Astrocyte (in vitro differentiated cells and primary cell): ENCODE measurements around the gene ANO7. TPM values are rescaled to one million over a fixed set of nuclear protein-coding genes. Genes with fewer than 3 reads are reported as not detected.

Source experiments
- DNase-seq: peaks from one replicate; pipeline ENCODE4 v3.0.0-alpha.2; 2010; ENCODE audit warnings: low read depth
- FAIRE-seq: peaks from 2 replicates; lab custom pipeline; 2011; peaks lifted over from hg19 to GRCh38; lab: Jason Lieb, UNC
- H2AFZ ChIP-seq: 2 replicates; pipeline ENCODE4 v1.6.0; 2012; ENCODE audit warnings: low read depth, low read length, inconsistent platforms
- H3K27ac ChIP-seq: 2 replicates; pipeline ENCODE4 v1.5.1; 2011; ENCODE audit warnings: low read depth, low read length, inconsistent platforms
- H3K27me3 ChIP-seq: 2 replicates; pipeline ENCODE4 v1.6.0; 2011; ENCODE audit warnings: low read length, inconsistent platforms; ENCODE audit not compliant: insufficient read depth
- H3K36me3 ChIP-seq: 2 replicates; pipeline ENCODE4 v1.5.1; 2011; ENCODE audit warnings: low read length, inconsistent platforms; ENCODE audit not compliant: insufficient read depth
- H3K4me1 ChIP-seq: 2 replicates; pipeline ENCODE4 v1.5.1; 2011; ENCODE audit warnings: low read length, inconsistent platforms; ENCODE audit not compliant: insufficient read depth
- H3K4me2 ChIP-seq: 2 replicates; pipeline ENCODE4 v1.6.0; 2012; ENCODE audit warnings: low read length, inconsistent platforms
- H3K4me3 ChIP-seq: 2 replicates; pipeline ENCODE4 v1.5.1; 2011; ENCODE audit warnings: low read depth, mild to moderate bottlenecking, low read length, inconsistent platforms; ENCODE audit not compliant: insufficient read depth
- H3K79me2 ChIP-seq: 2 replicates; pipeline ENCODE4 v1.6.0; 2012; ENCODE audit warnings: mild to moderate bottlenecking, low read length, inconsistent platforms; ENCODE audit not compliant: insufficient read depth
- H3K9ac ChIP-seq: 2 replicates; pipeline ENCODE4 v1.6.0; 2012; ENCODE audit warnings: mild to moderate bottlenecking, low read length, inconsistent platforms
- H3K9me3 ChIP-seq: 2 replicates; pipeline ENCODE4 v1.5.1; 2012; ENCODE audit warnings: low read depth, mild to moderate bottlenecking, low read length, inconsistent platforms; ENCODE audit not compliant: insufficient read depth
- H4K20me1 ChIP-seq: 2 replicates; pipeline ENCODE4 v1.6.0; 2012; ENCODE audit warnings: low read length, inconsistent platforms; ENCODE audit not compliant: insufficient read depth
- H3K27ac Mint-ChIP-seq: one replicate; pipeline ENCODE4 v1.8.0; 2021; ENCODE audit warnings: mild to moderate bottlenecking, mixed read lengths; ENCODE audit not compliant: unreplicated experiment
- H3K27me3 Mint-ChIP-seq: one replicate; pipeline ENCODE4 v1.8.0; 2021; ENCODE audit warnings: low read depth, mixed read lengths; ENCODE audit not compliant: unreplicated experiment
- H3K36me3 Mint-ChIP-seq: one replicate; pipeline ENCODE4 v1.8.0; 2021; ENCODE audit warnings: low read depth, mixed read lengths; ENCODE audit not compliant: unreplicated experiment
- H3K4me1 Mint-ChIP-seq: one replicate; pipeline ENCODE4 v1.8.0; 2021; ENCODE audit warnings: low read depth, mixed read lengths; ENCODE audit not compliant: unreplicated experiment
- H3K4me3 Mint-ChIP-seq: one replicate; pipeline ENCODE4 v1.8.0; 2021; ENCODE audit warnings: mild to moderate bottlenecking, moderate library complexity, mixed read lengths; ENCODE audit not compliant: unreplicated experiment
- H3K9me3 Mint-ChIP-seq: one replicate; pipeline ENCODE4 v1.8.0; 2021; ENCODE audit warnings: mild to moderate bottlenecking, mixed read lengths; ENCODE audit not compliant: unreplicated experiment
- EZH2 ChIP-seq: IDR thresholded peaks from 2 replicates; pipeline ENCODE4 v1.6.1; 2012; ENCODE audit warnings: mild to moderate bottlenecking, low read length, inconsistent platforms; ENCODE audit not compliant: insufficient read depth
- total RNA-seq: library from RNA; stranded (reverse); gene quantifications from 2 replicates; pipeline ENCODE4 v1.2.1, GENCODE V29; 2021
- TF ChIP-seq, protein P1 (sequence below): IDR thresholded peaks from 2 replicates; pipeline ENCODE4 v1.5.1; 2011; ENCODE audit warnings: low read depth, mild to moderate bottlenecking, inconsistent platforms, low read length, moderate library complexity; ENCODE audit not compliant: insufficient read depth

Gene ANO7
- total RNA-seq, 1 donor from 2014 or later: 7.1 TPM

- no peaks in the 10 kb centered on the region for H4K20me1 ChIP-seq
- H2AFZ ChIP-seq: no peak overlapping the region
- H3K4me1 ChIP-seq: no peaks in the 10 kb centered on the region
- no peak overlapping the region for H3K4me3 ChIP-seq
- Mint-ChIP-seq H3K4me1 (no peaks in the 10 kb centered on the region), H3K27ac (no peak overlapping the region), H3K4me3 (no peak overlapping the region), H3K36me3 (no peaks in the 10 kb centered on the region), H3K9me3 (no peaks in the 10 kb centered on the region), H3K27me3 (peaks cover 30% of the 10 kb centered on the region)
- DNase-seq (no peak), FAIRE-seq (no peak)
- no peak overlapping the region for H3K27ac ChIP-seq
- no peaks in the 10 kb centered on the region for H3K9me3 ChIP-seq
- H3K36me3 ChIP-seq: no peaks in the 10 kb centered on the region
- H3K79me2 ChIP-seq: no peaks in the 10 kb centered on the region
- TF ChIP-seq EZH2: no peak
- peaks cover 5% of the 10 kb centered on the region for H3K27me3 ChIP-seq
- no peak overlapping the region for H3K9ac ChIP-seq
- no peak overlapping the region for H3K4me2 ChIP-seq
These were observed 10.2 kb downstream of the ANO7 start for GRCh38 chr2:241198381-241199279.

GRCh38 chr2:241199286-241199685 lies 10.8 kb downstream of the ANO7 start:
- no peaks in the 10 kb centered on the region for H3K9me3 Mint-ChIP-seq
- peaks cover 5% of the 10 kb centered on the region for H3K27me3 ChIP-seq
- FAIRE-seq: no peak
- no peaks in the 10 kb centered on the region for H3K36me3 Mint-ChIP-seq
- H3K79me2 ChIP-seq: no peaks in the 10 kb centered on the region
- H3K4me3 ChIP-seq: no peak overlapping the region
- no peak overlapping the region for H3K27ac Mint-ChIP-seq
- H2AFZ ChIP-seq: no peak overlapping the region
- no peak overlapping the region for H3K4me3 Mint-ChIP-seq
- peaks cover 30% of the 10 kb centered on the region for H3K27me3 Mint-ChIP-seq
- no peak for DNase-seq
- no peak overlapping the region for H3K9ac ChIP-seq
- no peaks in the 10 kb centered on the region for H3K36me3 ChIP-seq
- TF ChIP-seq, protein P1, sequence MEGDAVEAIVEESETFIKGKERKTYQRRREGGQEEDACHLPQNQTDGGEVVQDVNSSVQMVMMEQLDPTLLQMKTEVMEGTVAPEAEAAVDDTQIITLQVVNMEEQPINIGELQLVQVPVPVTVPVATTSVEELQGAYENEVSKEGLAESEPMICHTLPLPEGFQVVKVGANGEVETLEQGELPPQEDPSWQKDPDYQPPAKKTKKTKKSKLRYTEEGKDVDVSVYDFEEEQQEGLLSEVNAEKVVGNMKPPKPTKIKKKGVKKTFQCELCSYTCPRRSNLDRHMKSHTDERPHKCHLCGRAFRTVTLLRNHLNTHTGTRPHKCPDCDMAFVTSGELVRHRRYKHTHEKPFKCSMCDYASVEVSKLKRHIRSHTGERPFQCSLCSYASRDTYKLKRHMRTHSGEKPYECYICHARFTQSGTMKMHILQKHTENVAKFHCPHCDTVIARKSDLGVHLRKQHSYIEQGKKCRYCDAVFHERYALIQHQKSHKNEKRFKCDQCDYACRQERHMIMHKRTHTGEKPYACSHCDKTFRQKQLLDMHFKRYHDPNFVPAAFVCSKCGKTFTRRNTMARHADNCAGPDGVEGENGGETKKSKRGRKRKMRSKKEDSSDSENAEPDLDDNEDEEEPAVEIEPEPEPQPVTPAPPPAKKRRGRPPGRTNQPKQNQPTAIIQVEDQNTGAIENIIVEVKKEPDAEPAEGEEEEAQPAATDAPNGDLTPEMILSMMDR: no peak
- TF ChIP-seq EZH2: no peak
- H3K27ac ChIP-seq: no peak overlapping the region
- no peaks in the 10 kb centered on the region for H4K20me1 ChIP-seq
- no peaks in the 10 kb centered on the region for H3K9me3 ChIP-seq
- H3K4me2 ChIP-seq: no peak overlapping the region
- no peaks in the 10 kb centered on the region for H3K4me1 Mint-ChIP-seq
- no peaks in the 10 kb centered on the region for H3K4me1 ChIP-seq

DNA sequence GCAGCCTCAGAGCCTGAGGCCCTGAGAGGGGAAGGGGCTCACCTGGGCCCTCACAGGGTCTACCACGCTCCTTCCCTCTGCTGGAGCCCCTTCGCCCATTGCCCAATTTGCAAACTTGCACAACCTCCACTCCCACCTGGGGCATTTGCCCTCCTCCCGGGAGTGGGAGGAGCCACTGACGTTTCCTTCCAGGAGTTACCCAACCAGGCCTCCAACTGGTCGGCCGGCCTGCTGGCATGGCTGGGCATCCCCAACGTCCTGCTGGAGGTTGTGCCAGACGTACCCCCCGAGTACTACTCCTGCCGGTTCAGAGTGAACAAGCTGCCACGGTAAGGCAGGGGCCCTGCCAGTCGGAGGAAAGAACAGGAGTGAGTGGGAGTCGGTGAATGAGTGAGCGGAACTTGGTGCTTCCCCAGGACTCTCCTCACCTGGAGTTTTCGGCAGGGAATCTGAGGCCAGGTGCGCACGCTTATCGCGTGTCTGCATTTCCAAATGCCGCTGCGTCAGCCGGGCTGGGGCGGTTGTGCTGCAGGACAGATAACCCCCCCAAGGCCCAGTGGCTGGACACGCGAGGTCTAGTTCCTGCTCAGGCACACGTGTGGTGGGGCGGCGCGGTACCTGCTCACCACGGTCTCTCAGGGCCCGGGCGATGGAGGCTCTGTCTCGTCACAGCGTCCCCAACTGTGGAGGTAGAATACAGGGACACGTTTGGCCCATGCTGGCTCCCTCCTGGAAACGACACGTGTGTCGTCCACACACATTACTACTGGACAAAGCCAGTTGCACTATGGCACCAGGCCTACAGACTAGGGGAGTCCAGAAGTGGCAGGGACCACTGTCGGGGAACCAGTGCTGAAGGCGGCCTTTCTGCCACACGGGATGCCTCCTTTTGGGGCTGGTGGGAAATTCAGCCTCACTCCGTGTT lies 11.7 kb downstream of the ANO7 start:
- no peak overlapping the region for H3K27ac Mint-ChIP-seq
- no peak for FAIRE-seq
- H3K4me1 Mint-ChIP-seq: no peaks in the 10 kb centered on the region

More for the DNA sequence above, 11.7 kb downstream of the ANO7 start:
- Histone ChIP-seq H3K9me3 (no peaks in the 10 kb centered on the region), H3K36me3 (no peaks in the 10 kb centered on the region), H3K4me3 (no peak overlapping the region), H3K79me2 (no peaks in the 10 kb centered on the region), H3K4me1 (no peaks in the 10 kb centered on the region), H2AFZ (no peak overlapping the region), H3K27ac (no peak overlapping the region), H3K27me3 (peaks cover 5% of the 10 kb centered on the region), H3K4me2 (no peak overlapping the region), H4K20me1 (no peaks in the 10 kb centered on the region), H3K9ac (no peak overlapping the region)
- Mint-ChIP-seq H3K9me3 (no peaks in the 10 kb centered on the region), H3K4me3 (no peak overlapping the region), H3K27me3 (peaks cover 24% of the 10 kb centered on the region), H3K36me3 (no peaks in the 10 kb centered on the region)
- no peak for TF ChIP-seq EZH2
- TF ChIP-seq, protein P1: no peak
- no peak for DNase-seq
